HG03066 (cell line): ENCODE data around the gene LRCOL1.
"Not testable (repeated sequence)": the region's sequence is repeated elsewhere in the genome, so short reads cannot be mapped to it uniquely, and the experiment has no call there.

Source experiments
- ATAC-seq: cut with Tn5 transposase; IDR thresholded peaks from one replicate; pipeline ENCODE4 v1.9.1; 2021; ENCODE audit warnings: low read depth; ENCODE audit not compliant: unreplicated experiment

Gene LRCOL1

DNA sequence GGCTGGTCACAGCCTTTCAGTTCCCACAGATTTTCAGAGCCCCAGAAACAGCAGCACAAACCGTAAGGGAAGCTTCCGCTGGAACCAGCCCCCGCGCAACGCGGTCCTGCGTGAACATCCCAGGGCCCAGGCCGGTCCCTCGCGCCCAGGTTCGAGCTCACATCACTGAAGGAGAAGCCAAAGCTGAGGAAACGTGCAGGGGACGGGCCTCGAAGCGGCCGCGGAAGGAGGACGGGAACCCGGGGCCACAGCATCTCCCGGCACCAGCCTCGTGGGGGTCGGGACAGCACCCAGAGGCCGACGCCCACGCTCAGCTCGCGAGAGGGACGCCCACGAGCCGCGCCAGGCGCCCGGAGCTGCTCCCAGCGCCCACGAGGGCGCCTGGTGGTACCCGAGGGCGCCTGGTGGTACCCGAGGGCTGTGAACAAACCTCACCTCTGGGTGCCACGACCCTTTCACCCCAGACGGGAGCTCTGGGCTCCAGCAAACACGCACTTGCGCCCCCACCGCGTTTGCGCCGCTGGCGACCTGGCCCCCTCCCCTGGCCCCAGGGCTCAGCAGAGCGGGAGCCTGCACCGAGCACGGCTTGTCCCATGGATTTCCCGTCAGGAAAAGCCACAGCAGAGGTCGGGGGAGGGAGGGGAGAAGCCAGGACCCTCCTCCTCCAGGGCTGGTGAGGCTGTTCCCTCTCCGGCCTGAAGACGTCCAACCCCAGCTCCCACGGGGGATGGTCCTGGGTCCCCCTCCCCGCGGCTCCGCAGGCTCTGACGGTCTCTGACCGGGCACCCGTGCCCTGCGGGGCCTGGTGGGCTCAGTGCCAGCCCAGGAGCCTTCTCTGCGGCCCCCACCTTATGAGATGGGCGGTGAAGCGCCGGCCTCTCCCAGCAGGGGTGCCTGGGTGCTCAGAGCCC lies 6.9 kb downstream of the LRCOL1 start:
- no peak for ATAC-seq

DNA sequence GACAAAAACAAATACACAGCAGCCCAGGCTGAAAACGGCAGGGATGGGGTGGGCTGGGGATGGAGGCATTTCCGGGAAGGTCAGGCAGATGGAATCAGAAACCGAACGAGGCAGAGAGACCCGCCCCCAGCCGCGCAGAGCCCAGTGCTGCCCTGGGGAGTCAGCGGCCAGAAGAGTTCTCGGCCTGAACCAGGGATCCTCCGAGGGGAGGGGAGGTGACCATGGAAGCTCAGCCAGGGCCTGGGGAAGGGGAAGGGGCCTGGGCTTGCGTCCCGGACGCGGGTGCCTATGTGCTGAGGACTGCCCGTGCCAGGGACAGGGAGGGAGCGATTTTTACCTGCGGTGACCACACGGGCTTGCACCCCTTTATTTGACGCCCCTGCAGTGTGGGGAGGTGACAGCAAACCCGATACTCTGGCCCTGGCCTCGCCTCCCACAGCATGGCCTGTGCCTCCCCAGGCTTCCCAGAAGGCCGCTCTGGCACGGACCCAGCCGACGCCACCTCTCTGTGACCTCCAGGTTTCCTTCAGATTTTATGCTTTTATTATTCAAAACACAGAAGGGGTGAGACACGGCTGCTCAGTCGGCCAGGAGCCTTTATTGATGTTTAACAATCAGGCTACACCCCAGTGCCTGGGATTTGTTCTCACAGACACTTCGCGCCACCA lies 7.7 kb downstream of the LRCOL1 start:
- no peak for ATAC-seq

DNA sequence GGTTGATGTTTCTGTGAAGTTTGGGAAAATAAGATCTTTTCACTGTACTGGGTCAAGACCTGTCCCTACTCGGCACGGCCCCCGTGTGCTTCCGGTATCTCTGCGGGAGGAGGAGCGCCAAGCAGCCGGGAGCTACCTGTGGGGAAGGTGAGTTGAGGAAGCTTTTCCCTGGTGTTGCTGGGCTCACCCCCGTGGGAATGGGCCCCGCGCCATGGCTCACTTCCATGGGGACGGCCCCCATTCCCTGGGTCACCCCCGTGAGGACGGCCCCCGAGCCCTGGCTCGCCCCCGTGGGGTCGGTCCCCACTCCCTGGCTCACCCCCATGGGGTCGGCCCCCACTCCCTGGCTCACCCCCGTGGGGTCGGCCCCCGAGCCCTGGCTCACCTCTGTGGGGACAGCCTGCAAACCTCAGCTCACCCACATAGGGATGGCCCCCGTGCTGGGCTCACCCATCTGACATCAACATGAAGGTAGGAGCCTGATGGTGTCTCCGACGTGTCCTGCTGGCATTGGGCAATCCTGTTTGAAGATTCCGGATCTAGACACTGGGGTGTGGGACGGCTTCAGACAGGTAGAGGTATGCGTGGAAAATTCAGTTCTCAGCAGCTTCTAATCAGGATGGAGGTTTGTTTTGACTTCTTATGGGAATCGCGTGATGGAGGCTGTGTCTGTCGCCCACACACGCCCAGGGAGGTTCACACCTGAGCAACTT lies 9.1 kb downstream of the LRCOL1 start:
- no peak for ATAC-seq

- ATAC-seq: no peak
Observed at GRCh38 chr12:132600048-132601032, 10.0 kb downstream of the LRCOL1 start.

DNA sequence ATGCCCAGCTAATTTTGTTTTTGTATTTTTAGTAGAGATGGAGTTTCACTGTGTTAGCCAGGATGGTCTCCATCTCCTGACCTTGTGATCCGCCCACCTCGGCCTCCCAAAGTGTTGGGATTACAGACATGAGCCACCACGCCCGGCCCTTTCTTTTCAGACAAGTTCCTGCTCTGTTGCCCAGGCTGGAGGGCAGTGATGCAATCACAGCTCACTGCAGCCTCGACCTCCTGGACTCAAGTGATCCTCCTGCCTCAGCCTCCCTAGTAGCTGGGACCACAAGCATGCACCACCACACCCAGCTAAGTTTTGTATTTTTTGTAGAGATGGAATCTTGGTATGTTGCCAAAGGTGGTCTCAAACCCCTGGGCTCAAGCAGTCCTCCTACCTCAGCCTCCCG lies 10.9 kb downstream of the LRCOL1 start:
- not testable (repeated sequence) for ATAC-seq

GRCh38 chr12:132597333-132598316 lies 12.8 kb downstream of the LRCOL1 start:
- ATAC-seq: no peak

- no peak for ATAC-seq
Observed at GRCh38 chr12:132596016-132596415, 14.4 kb downstream of the LRCOL1 start.

DNA sequence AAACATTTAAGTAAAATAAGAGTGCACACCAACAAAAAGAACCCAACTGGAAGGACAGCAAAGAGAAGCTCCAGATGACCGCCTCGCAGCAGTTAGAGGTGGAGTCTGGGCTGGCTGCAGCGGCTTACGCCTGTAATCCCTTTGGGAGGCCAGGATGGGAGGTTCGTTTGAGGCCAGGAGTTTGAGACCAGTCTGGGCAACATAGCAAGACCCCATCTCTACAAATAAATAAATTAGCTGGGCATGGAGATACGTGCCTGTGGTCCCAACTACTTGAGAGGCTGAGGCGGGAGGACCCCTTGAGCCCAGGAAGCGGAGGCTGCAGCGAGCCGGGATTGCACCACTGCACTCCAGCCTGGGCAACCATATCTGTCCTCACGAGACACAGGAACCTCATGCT lies 15.2 kb downstream of the LRCOL1 start:
- no peak for ATAC-seq

DNA sequence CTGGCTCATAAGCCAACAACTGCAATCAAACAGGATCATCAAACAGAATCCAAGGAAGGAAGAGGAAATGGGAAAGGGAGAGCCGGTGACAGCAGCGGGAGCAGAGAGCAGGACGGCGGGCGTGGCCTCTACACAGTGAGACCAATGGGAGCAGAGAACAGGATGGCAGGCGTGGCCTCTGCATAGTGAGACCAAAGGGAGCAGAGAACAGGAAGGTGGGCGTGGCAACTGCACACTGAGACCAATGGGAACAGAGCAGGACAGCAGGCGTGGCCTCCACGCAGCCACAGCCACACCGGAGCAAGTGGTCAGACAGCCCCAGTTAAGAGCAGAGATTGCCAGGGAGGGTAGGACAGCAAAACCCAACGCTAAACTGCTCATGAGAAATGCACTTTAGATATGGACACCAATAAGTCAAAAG lies 16.4 kb downstream of the LRCOL1 start:
- no peak for ATAC-seq

DNA sequence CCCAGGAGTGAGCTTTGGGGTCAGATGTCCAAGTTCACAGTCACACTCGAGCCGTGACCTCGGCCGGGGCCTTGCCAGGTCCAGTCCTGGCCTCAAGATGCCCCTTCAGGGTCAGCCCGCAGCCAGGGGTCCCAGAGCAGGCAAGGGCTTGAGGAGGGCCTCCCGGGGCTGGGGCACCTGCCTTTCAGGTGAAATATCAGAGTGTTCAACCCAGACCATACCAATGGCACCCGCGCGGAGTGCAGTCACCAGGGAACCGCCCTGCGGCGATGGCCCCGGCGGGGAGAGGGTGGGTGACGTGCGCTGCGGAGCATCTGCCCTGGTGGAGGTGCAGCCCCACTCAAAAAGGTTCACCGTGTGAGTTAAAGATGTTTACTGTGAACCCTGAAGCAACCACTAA lies 16.9 kb downstream of the LRCOL1 start:
- ATAC-seq: no peak

DNA sequence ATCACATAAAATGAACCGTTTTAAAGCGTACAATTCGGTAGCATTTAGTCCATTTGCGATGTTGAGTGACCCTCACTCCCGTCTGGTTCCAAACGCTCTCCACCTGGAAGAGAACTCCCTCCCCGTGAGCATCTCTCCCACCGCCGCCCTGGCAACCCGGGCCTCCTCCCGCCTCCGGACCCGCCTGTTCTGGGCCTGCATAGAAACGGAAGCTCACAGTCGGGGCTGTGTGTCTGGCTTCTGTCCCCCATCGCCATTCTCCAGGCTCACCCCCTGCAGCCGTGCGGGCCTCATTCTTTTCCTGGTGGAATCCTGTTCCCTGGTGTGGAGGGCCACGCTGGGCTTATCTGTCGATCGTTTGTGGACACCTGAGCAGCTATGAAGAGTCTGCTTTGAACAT lies 17.3 kb downstream of the LRCOL1 start:
- ATAC-seq: no peak

DNA sequence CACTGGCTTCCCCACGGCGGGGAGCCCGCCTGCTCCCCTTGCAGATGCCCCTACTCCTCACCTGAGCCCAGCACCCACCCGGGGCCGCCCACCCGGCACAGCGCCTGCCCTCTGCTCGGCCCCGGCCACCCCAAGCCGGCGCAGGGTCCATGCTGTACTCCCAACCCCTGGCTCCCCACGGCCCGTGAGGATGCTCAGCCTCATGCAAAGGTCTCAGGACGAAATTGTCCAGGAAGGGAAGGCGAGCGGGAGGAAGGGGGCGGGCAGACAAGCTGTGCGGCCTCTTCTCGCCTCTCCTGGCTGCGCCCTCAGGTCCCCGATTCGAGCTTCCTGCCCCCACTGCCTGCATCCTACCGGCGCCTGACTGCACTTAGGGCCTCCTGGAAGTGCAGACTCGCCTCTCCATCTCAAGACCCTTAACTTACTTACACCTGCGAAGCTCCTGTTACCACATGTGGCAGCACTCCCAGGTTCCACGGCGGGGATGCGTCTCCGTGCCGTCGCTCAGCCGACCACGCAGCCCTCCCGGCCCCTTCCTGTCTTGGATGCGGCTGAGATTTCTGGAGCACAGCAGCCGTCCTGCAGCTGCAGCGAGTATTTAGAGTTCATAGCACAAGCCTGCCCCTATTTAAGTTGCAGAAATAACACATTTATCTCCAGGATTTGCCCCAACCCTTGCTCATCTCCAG lies 18.0 kb downstream of the LRCOL1 start:
- no peak for ATAC-seq

- no peak for ATAC-seq
Observed at GRCh38 chr12:132591107-132591935, 19.1 kb downstream of the LRCOL1 start.

DNA sequence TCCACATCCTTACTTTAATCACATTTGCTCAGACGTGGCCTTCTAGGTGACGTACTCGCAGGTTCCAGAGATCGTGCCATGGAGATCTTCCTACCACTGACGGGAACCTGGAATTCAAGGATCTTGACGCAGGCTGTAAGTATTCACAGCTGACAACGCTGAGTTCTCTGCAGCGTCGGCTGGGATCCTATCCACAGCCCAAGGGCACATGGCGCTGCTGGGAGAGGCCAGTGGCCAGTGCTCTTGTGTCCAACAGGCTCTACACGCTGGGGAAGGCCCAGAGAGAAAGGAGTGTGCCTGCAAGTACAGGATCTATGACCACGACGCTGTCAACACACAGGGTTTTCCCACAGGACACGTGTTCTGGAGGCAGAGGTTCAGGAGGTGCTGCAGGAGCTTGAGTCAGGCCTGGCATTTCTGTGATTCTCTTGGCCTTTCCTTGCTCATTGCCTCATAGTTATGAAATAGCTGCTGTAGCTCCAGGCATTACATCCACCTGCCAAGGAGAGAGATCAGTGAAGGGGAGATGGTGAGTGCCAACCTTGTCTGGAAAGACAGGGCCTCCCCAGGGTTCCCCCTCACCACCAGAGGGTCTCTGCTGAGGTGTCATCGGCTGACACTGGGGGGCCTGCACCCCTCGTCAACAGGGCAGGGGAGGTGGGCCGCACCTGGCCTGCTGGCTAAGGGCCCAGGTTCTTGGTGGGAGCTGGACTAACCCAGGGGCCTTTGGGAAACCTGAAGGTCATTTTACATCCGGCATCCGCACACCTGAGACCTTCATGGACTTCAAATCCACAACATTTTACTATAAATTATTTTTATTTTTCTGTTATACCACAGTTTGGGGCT lies 21.3 kb downstream of the LRCOL1 start:
- ATAC-seq: no peak

GRCh38 chr12:132588319-132588718 lies 22.1 kb downstream of the LRCOL1 start:
- no peak for ATAC-seq

DNA sequence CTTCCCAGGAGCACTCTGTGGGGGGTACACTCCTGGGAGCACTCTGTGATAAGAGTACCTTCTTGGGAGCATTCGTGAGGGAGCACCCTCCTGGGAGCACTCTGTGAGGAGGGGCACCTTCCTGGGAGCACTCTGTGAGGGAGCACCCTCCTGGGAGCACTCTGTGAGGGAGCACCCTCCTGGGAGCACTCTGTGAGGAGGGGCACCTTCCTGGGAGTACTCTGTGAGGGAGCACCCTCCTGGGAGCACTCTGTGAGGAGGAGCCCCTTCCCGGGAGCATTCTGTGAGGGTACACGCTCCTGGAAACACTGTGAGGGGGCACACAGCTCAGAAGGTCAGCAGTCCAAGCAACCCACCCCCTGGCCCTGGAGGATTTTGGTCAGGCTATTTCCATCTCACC lies 22.6 kb downstream of the LRCOL1 start:
- ATAC-seq: no peak

GRCh38 chr12:132586929-132587328 lies 23.5 kb downstream of the LRCOL1 start:
- ATAC-seq: no peak
